Measurements from ENCODE around the gene KCTD8.

DNA sequence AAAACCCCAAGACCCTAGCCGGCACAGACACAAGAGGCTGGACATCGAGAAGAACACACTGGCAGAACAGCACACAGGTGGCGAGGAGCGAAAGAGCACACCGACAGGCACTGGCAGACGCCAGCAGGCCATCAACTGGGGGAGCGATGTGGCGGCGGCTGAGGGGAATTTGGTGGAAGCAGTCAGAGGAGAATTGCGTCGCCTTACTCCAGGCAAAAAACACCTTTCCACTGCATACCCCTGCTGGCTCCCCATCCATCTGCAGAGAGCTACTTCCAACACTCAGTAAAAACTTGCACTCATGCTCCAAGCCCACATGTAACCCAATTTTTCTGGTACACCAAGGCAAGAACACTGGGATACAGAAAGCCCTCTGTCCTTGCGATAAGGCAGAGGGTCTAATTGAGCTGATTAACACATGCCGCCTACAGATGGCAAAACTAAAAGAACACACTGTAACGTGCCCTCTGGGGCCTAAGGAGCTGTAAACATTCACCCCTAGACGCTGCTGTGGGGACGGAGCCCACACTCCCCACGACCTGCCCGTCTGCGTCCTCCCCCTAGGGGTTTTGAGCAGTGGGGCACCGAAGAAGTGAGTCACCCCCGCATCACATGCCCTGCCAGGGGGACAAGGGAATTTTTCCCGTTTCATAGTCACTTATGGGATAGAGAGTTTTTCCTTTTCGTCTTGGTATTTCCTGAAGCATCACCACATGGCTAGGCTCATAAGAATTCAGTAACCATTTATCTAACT lies 262.3 kb downstream of the KCTD8 start:
- TF ChIP-seq, protein P1, sequence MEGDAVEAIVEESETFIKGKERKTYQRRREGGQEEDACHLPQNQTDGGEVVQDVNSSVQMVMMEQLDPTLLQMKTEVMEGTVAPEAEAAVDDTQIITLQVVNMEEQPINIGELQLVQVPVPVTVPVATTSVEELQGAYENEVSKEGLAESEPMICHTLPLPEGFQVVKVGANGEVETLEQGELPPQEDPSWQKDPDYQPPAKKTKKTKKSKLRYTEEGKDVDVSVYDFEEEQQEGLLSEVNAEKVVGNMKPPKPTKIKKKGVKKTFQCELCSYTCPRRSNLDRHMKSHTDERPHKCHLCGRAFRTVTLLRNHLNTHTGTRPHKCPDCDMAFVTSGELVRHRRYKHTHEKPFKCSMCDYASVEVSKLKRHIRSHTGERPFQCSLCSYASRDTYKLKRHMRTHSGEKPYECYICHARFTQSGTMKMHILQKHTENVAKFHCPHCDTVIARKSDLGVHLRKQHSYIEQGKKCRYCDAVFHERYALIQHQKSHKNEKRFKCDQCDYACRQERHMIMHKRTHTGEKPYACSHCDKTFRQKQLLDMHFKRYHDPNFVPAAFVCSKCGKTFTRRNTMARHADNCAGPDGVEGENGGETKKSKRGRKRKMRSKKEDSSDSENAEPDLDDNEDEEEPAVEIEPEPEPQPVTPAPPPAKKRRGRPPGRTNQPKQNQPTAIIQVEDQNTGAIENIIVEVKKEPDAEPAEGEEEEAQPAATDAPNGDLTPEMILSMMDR (IDR thresholded peaks at IDR 0.05), result no peak
- no peak for TF ChIP-seq EZH2 (IDR thresholded peaks at IDR 0.05; ENCODE audit: borderline replicate concordance, insufficient read depth, low read depth, low read length, poor library complexity, severe bottlenecking)

Data from B cell (primary cell).